ENCODE measurements around the gene MYO1F. TPM values are rescaled to one million over a fixed set of nuclear protein-coding genes. Genes with fewer than 3 reads are reported as not detected.

The MYO1F gene
- total and polyA plus RNA-seq, 2 of the 13 experiments (the other 11 are each of a cell fraction or from before 2014, with no cell fraction given): 0.09 to 0.13 TPM

DNA sequence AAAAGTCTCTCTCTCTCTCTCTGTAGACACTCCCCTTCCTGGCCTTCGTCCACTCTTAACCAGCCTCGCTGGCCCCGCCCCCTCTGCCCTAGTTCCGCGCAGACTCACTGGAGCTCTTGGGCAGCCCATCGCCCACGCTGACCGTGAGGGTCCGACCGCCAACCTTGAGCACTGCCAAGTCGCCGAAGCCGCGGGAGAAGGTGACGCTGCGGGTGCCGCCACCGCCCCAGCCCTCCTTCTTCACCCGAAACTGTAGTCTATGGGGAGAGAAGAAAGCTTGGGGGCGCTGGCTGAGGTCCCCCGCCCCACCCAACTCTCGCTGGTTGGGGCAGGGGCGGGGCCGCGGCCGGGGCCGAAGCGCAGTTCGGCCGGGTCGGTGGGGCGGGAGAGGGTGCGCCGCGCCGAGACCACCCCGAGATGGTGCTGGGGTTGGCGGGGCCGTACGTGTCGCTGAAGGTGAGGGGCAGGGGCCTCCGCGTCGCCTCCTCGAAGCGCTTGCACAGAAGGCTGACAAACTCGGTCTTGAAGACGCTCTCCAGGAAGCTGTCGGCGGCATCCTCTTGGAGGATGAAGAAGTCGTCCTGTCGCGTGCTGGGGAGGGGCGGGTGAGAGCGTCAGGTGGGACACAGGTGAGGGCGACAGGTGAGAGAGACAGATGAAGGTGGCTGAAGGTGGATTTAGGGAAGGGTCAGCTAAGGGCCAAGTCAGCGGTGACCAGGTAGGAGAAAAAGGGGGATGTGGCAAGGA is 50.7 kb downstream of the MYO1F start (continued):
- TF ChIP-seq, protein P1, sequence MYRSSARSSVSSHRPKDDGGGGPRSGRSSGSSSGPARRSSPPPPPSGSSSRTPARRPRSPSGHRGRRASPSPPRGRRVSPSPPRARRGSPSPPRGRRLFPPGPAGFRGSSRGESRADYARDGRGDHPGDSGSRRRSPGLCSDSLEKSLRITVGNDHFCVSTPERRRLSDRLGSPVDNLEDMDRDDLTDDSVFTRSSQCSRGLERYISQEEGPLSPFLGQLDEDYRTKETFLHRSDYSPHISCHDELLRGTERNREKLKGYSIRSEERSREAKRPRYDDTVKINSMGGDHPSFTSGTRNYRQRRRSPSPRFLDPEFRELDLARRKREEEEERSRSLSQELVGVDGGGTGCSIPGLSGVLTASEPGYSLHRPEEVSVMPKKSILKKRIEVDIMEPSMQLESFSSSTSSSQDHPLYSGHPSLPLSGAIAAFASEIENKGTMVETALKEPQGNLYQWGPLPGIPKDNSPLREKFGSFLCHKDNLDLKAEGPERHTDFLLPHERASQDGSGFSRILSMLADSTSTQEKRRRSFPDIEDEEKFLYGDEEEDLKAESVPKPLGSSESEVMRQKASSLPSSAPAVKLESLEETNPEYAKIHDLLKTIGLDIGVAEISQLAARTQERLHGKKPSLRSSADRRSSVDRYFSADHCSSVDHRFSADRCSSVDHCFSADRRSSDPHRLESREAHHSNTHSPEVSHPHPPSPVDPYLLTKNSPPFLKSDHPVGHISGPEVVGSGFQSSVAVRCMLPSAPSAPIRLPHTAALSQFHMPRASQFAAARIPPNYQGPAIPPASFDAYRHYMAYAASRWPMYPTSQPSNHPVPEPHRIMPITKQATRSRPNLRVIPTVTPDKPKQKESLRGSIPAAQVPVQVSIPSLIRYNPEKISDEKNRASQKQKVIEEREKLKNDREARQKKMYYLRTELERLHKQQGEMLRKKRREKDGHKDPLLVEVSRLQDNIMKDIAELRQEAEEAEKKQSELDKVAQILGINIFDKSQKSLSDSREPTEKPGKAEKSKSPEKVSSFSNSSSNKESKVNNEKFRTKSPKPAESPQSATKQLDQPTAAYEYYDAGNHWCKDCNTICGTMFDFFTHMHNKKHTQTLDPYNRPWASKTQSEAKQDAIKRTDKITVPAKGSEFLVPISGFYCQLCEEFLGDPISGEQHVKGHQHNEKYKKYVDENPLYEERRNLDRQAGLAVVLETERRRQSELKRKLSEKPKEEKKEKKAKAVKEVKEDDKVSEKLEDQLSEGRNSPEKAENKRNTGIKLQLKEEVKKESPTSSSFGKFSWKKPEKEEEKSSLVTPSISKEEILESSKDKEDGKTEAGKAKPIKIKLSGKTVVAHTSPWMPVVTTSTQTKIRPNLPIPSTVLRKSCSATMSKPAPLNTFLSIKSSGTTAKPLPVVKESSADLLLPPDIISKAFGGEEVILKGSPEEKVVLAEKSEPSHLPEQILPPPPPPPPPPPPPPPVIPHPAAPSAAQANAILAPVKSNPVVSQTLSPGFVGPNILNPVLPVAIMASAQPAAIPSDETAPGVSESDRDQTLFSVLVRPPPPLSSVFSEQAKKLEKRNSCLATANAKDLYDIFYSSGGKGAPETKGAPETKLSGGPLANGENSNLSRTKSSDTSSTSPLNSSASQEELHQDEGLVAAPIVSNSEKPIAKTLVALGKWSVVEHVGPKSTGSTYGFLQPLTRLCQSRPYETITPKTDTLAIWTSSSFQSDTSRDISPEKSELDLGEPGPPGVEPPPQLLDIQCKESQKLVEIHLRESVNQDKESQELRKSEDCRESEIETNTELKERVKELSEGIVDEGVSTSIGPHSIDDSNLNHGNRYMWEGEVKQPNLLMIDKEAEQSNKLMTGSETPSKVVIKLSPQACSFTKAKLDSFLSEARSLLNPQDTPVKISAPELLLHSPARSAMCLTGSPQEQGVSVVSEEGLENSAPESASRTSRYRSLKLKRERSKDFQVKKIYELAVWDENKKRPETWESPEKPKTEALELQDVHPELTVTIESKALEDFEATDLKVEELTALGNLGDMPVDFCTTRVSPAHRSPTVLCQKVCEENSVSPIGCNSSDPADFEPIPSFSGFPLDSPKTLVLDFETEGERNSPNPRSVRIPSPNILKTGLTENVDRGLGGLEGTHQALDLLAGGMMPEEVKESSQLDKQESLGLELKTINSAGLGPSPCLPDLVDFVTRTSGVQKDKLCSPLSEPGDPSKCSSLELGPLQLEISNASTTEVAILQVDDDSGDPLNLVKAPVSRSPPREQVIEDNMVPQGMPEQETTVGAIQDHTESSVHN (CRISPR knock-in tag; IDR thresholded peaks at IDR 0.05): no peak
- TF ChIP-seq JUND (CRISPR knock-in tag; IDR thresholded peaks at IDR 0.05) (no peak), MEF2D (CRISPR knock-in tag; IDR thresholded peaks at IDR 0.05) (0 out of 2 replicates have a peak, but pooled peaks have one; percentile 16), ZFY (CRISPR knock-in tag; IDR thresholded peaks at IDR 0.05) (peak; percentile 45; the same call in 1 of the 2 replicates), ZSCAN20 (CRISPR knock-in tag; IDR thresholded peaks at IDR 0.05; ENCODE audit: borderline replicate concordance) (0 out of 2 replicates have a peak, but pooled peaks have one; percentile 70), KLF16 (CRISPR knock-in tag; IDR thresholded peaks at IDR 0.05) (0 out of 4 replicates have a peak, but pooled peaks of 1 of the 2 experiments have one; percentile 11), HDAC1 (CRISPR knock-in tag; IDR thresholded peaks at IDR 0.05) (peak; percentile 28; the same call in 1 of the 2 replicates), HMGXB4 (CRISPR knock-in tag; IDR thresholded peaks at IDR 0.05; ENCODE audit: borderline replicate concordance in 1 of 2, low read depth in 1 of 2) (no peak; a peak in 1 of 4 replicates), ZGPAT (CRISPR knock-in tag; IDR thresholded peaks at IDR 0.05) (peak; percentile 63; the same call in 1 of the 2 replicates), ZNF768 (CRISPR knock-in tag; IDR thresholded peaks at IDR 0.05) (peak; percentile 5; the same call in 1 of the 2 replicates), ZNF546 (CRISPR knock-in tag; conservative IDR thresholded peaks at IDR 0.05) (peak; percentile 72; the same call in 1 of the 2 replicates), ZNF788 (CRISPR knock-in tag; IDR thresholded peaks at IDR 0.05; ENCODE audit: borderline replicate concordance) (peak; percentile 56; the same call in 1 of the 2 replicates), KAT8 (CRISPR knock-in tag; IDR thresholded peaks at IDR 0.05) (peak; percentile 57)
- TF ChIP-seq, protein P2, sequence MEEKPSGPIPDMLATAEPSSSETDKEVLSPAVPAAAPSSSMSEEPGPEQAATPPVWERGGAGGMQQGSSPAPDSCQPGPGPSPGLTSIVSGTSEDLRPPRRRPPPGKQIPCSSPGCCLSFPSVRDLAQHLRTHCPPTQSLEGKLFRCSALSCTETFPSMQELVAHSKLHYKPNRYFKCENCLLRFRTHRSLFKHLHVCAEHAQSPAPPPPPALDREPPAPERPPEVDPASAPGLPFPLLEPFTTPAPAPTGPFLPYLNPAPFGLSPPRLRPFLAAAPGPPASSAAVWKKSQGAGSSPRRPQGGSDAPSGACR (CRISPR knock-in tag; IDR thresholded peaks at IDR 0.05): peak; percentile 71; the same call in 1 of the 2 replicates
- TF ChIP-seq, protein P3, sequence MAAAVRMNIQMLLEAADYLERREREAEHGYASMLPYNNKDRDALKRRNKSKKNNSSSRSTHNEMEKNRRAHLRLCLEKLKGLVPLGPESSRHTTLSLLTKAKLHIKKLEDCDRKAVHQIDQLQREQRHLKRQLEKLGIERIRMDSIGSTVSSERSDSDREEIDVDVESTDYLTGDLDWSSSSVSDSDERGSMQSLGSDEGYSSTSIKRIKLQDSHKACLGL (CRISPR knock-in tag; IDR thresholded peaks at IDR 0.05): peak; percentile 66; the same call in 1 of the 2 replicates

All from HepG2 (cell line).